Mucosa of stomach (tissue), 1 donor: ENCODE data around the gene ATP8B2.
A peak's percentile ranks its signal among the peaks of the same experiment; 100 is the strongest.
"Not testable (repeated sequence)": the region's sequence is repeated elsewhere in the genome, so short reads cannot be mapped to it uniquely, and the experiment has no call there.

ENCODE experiments used
- H3K27me3 ChIP-seq: one replicate; pipeline ENCODE4 v1.7.0; 2013; ENCODE audit warnings: mild to moderate bottlenecking, low read length; ENCODE audit not compliant: control insufficient read depth, insufficient read depth
- H3K36me3 ChIP-seq: one replicate; pipeline ENCODE4 v1.7.0; 2013; ENCODE audit warnings: low read length; ENCODE audit not compliant: control insufficient read depth, insufficient read depth
- H3K4me1 ChIP-seq: one replicate; pipeline ENCODE4 v1.7.0; 2013; ENCODE audit warnings: mild to moderate bottlenecking, low read length; ENCODE audit not compliant: control insufficient read depth, insufficient read depth
- H3K4me3 ChIP-seq: one replicate; pipeline ENCODE4 v1.7.0; 2013; ENCODE audit warnings: low read length
- H3K9ac ChIP-seq: one replicate; pipeline ENCODE4 v1.7.0; 2013; ENCODE audit warnings: mild to moderate bottlenecking, low read length, moderate library complexity
- H3K9me3 ChIP-seq: one replicate; pipeline ENCODE4 v1.7.0; 2013; ENCODE audit warnings: mild to moderate bottlenecking, low read length, moderate library complexity; ENCODE audit not compliant: control insufficient read depth
- donor health status: Pancreatic carcinoma.

ATP8B2 gene

GRCh38 chr1:154324669-154325582 lies at the start of gene ATP8B2:
TSS of gene ATP8B2 (plus strand) at chr1:154325525. CDS start at chr1:154328142, 2,617 bp downstream.
- Histone ChIP-seq H3K27me3 (peaks cover 45% of the 10 kb centered on the region), H3K4me3 (peak within 1 kb of the TSS; percentile 0), H3K9me3 (no peaks in the 10 kb centered on the region), H3K36me3 (no peaks in the 10 kb centered on the region), H3K9ac (peak within 1 kb of the TSS; percentile 53), H3K4me1 (peaks cover 56% of the 10 kb centered on the region)

- Histone ChIP-seq H3K4me3 (no peak overlapping the region), H3K27me3 (no peaks in the 10 kb centered on the region), H3K9ac (no peak overlapping the region), H3K9me3 (no peaks in the 10 kb centered on the region), H3K36me3 (no peaks in the 10 kb centered on the region), H3K4me1 (peaks cover 11% of the 10 kb centered on the region)
Observed at GRCh38 chr1:154276797-154277196, 48.5 kb upstream of the ATP8B2 start.

GRCh38 chr1:154287591-154287990 lies 37.7 kb upstream of the ATP8B2 start:
- H3K27me3 ChIP-seq, H3K9ac ChIP-seq, H3K36me3 ChIP-seq, H3K9me3 ChIP-seq, H3K4me3 ChIP-seq, H3K4me1 ChIP-seq: not testable (repeated sequence)

GRCh38 chr1:154288661-154289060 lies 36.7 kb upstream of the ATP8B2 start:
- Histone ChIP-seq H3K9ac (no peak overlapping the region), H3K36me3 (no peaks in the 10 kb centered on the region), H3K4me3 (no peak overlapping the region), H3K9me3 (no peaks in the 10 kb centered on the region), H3K27me3 (no peaks in the 10 kb centered on the region), H3K4me1 (no peaks in the 10 kb centered on the region)

- Histone ChIP-seq H3K4me1 (no peaks in the 10 kb centered on the region), H3K4me3 (no peak overlapping the region), H3K9ac (no peak overlapping the region), H3K36me3 (no peaks in the 10 kb centered on the region), H3K27me3 (no peaks in the 10 kb centered on the region), H3K9me3 (no peaks in the 10 kb centered on the region)
Observed at GRCh38 chr1:154290921-154291320, 34.4 kb upstream of the ATP8B2 start.

- Histone ChIP-seq H3K4me3 (no peak overlapping the region), H3K27me3 (no peaks in the 10 kb centered on the region), H3K36me3 (no peaks in the 10 kb centered on the region), H3K9ac (no peak overlapping the region), H3K4me1 (no peaks in the 10 kb centered on the region), H3K9me3 (no peaks in the 10 kb centered on the region)
Observed at GRCh38 chr1:154295408-154296235, 29.7 kb upstream of the ATP8B2 start.

- no peaks in the 10 kb centered on the region for H3K27me3 ChIP-seq
- no peak overlapping the region for H3K4me3 ChIP-seq
- no peaks in the 10 kb centered on the region for H3K36me3 ChIP-seq
- no peak overlapping the region for H3K9ac ChIP-seq
- no peaks in the 10 kb centered on the region for H3K4me1 ChIP-seq
- H3K9me3 ChIP-seq, result no peaks in the 10 kb centered on the region
Observed at GRCh38 chr1:154301582-154301981, 23.7 kb upstream of the ATP8B2 start.

- Histone ChIP-seq H3K4me1 (no peaks in the 10 kb centered on the region), H3K9ac (no peak overlapping the region), H3K27me3 (no peaks in the 10 kb centered on the region), H3K36me3 (no peaks in the 10 kb centered on the region), H3K4me3 (no peak overlapping the region), H3K9me3 (no peaks in the 10 kb centered on the region)
Observed at GRCh38 chr1:154304664-154305337, 20.5 kb upstream of the ATP8B2 start.

GRCh38 chr1:154306151-154306550 lies 19.2 kb upstream of the ATP8B2 start:
- Histone ChIP-seq H3K36me3 (no peaks in the 10 kb centered on the region), H3K27me3 (no peaks in the 10 kb centered on the region), H3K4me3 (no peak overlapping the region), H3K4me1 (no peaks in the 10 kb centered on the region), H3K9ac (no peak overlapping the region), H3K9me3 (no peaks in the 10 kb centered on the region)

- H3K4me1 ChIP-seq, H3K9ac ChIP-seq, H3K36me3 ChIP-seq, H3K9me3 ChIP-seq, H3K27me3 ChIP-seq, H3K4me3 ChIP-seq: not testable (repeated sequence)
Observed at GRCh38 chr1:154307670-154308270, 17.6 kb upstream of the ATP8B2 start.

- not testable (repeated sequence) for H3K36me3 ChIP-seq, H3K9ac ChIP-seq, H3K4me1 ChIP-seq, H3K9me3 ChIP-seq, H3K27me3 ChIP-seq, H3K4me3 ChIP-seq
Observed at GRCh38 chr1:154309136-154309535, 16.2 kb upstream of the ATP8B2 start.
